ENCODE data around the gene CNOT9. TPM values are rescaled to one million over a fixed set of nuclear protein-coding genes. Genes with fewer than 3 reads are reported as not detected.

The CNOT9 gene
- total RNA-seq, 1 experiment from 2014 or later, result 59.9 TPM

- H3K36me3 Mint-ChIP-seq (ENCODE audit: insufficient read depth, unreplicated experiment), result peaks cover 28% of the 10 kb centered on the region
- POLR2A ChIA-PET, result no interaction called here
Measured at GRCh38 chr2:218564056-218564455, 4.6 kb upstream of the CNOT9 start.

GRCh38 chr2:218566296-218566695 lies 2.3 kb upstream of the CNOT9 start:
- H3K36me3 Mint-ChIP-seq (ENCODE audit: insufficient read depth, unreplicated experiment), result peaks cover 38% of the 10 kb centered on the region
- ChIA-PET CTCF (no interaction called here), POLR2A (no interaction called here)
- no peaks in the 10 kb centered on the region for H3K9me3 ChIP-seq
- H3K27me3 Mint-ChIP-seq (ENCODE audit: insufficient read depth, unreplicated experiment), result no peaks in the 10 kb centered on the region
- peaks cover 36% of the 10 kb centered on the region for H3K4me1 Mint-ChIP-seq (ENCODE audit: low read depth, unreplicated experiment)
- peak overlapping the region; percentile 86 for H3K4me3 Mint-ChIP-seq (ENCODE audit: unreplicated experiment)
- H3K27me3 ChIP-seq (replicated peaks; ENCODE audit: control insufficient read depth, insufficient read depth, low read length), result no peaks in the 10 kb centered on the region
- no peak overlapping the region for H3K4me3 ChIP-seq (ENCODE audit: low read depth, low read length)
- no peak for DNase-seq
- H3K9me3 Mint-ChIP-seq (ENCODE audit: unreplicated experiment), result no peaks in the 10 kb centered on the region
- H3K27ac Mint-ChIP-seq (ENCODE audit: unreplicated experiment), result no peak overlapping the region
- intact Hi-C loops (cut with micrococcal nuclease; ENCODE audit: unreplicated experiment), result loop anchor here (10.0 kb wide), 1 partner anchor 271 kb away; the partner anchor contains the start of gene TMBIM1
- H3K4me1 ChIP-seq, result peaks cover 15% of the 10 kb centered on the region
- no peak for TF ChIP-seq CTCF (IDR thresholded peaks at IDR 0.05; ENCODE audit: insufficient read depth in 1 of 2, low read depth in 1 of 2, low read length in 1 of 2, severe bottlenecking in 1 of 2, unreplicated experiment in 1 of 2)
- BruUV-seq (replicated peaks), result no TSS peak
- H3K36me3 ChIP-seq (ENCODE audit: control insufficient read depth, insufficient read depth, low read length), result no peaks in the 10 kb centered on the region

More at GRCh38 chr2:218564056-218564455, 4.6 kb upstream of the CNOT9 start:
- TF ChIP-seq CTCF (IDR thresholded peaks at IDR 0.05; ENCODE audit: insufficient read depth in 1 of 2, low read depth in 1 of 2, low read length in 1 of 2, severe bottlenecking in 1 of 2, unreplicated experiment in 1 of 2), result no peak
- no TSS peak for BruUV-seq (replicated peaks)
- CTCF ChIA-PET, result no interaction called here
- DNase-seq, result no peak
- Histone ChIP-seq H3K36me3 (ENCODE audit: control insufficient read depth, insufficient read depth, low read length) (no peaks in the 10 kb centered on the region), H3K4me1 (peaks cover 7% of the 10 kb centered on the region; the same call in 1 of the 2 replicates), H3K27me3 (replicated peaks; ENCODE audit: control insufficient read depth, insufficient read depth, low read length) (no peaks in the 10 kb centered on the region), H3K9me3 (no peaks in the 10 kb centered on the region), H3K4me3 (ENCODE audit: low read depth, low read length) (no peak overlapping the region)
- H3K27ac Mint-ChIP-seq (ENCODE audit: unreplicated experiment), result no peak overlapping the region
- peaks cover 20% of the 10 kb centered on the region for H3K4me1 Mint-ChIP-seq (ENCODE audit: low read depth, unreplicated experiment)
- no peak overlapping the region for H3K4me3 Mint-ChIP-seq (ENCODE audit: unreplicated experiment)
- no peaks in the 10 kb centered on the region for H3K27me3 Mint-ChIP-seq (ENCODE audit: insufficient read depth, unreplicated experiment)
- intact Hi-C loops (cut with micrococcal nuclease; ENCODE audit: unreplicated experiment), result loop anchor here (10.0 kb wide), 1 partner anchor 269 kb away; the partner anchor contains the start of gene TMBIM1
- H3K9me3 Mint-ChIP-seq (ENCODE audit: unreplicated experiment), result no peaks in the 10 kb centered on the region

- DNase-seq, result no peak
- Mint-ChIP-seq H3K27me3 (ENCODE audit: insufficient read depth, unreplicated experiment) (no peaks in the 10 kb centered on the region), H3K9me3 (ENCODE audit: unreplicated experiment) (no peaks in the 10 kb centered on the region), H3K27ac (ENCODE audit: unreplicated experiment) (peak overlapping the region; percentile 86), H3K4me1 (ENCODE audit: low read depth, unreplicated experiment) (peaks cover 36% of the 10 kb centered on the region), H3K36me3 (ENCODE audit: insufficient read depth, unreplicated experiment) (peaks cover 38% of the 10 kb centered on the region), H3K4me3 (ENCODE audit: unreplicated experiment) (peak overlapping the region; percentile 86)
- ChIA-PET CTCF (no interaction called here), POLR2A (interaction anchor here (1.0 kb wide), 1 partner anchor 298 kb away, joined by 3 read pairs; the partner anchor contains the start of genes AAMP and PNKD)
- BruUV-seq (replicated peaks), result no TSS peak
- no peaks in the 10 kb centered on the region for H3K9me3 ChIP-seq
- H3K27me3 ChIP-seq (replicated peaks; ENCODE audit: control insufficient read depth, insufficient read depth, low read length), result no peaks in the 10 kb centered on the region
- H3K36me3 ChIP-seq (ENCODE audit: control insufficient read depth, insufficient read depth, low read length), result no peaks in the 10 kb centered on the region
- H3K4me3 ChIP-seq (ENCODE audit: low read depth, low read length), result peak overlapping the region; percentile 64
- H3K4me1 ChIP-seq, result peaks cover 15% of the 10 kb centered on the region
- TF ChIP-seq CTCF (IDR thresholded peaks at IDR 0.05; ENCODE audit: insufficient read depth in 1 of 2, low read depth in 1 of 2, low read length in 1 of 2, severe bottlenecking in 1 of 2, unreplicated experiment in 1 of 2), result no peak
- intact Hi-C loops (cut with micrococcal nuclease; ENCODE audit: unreplicated experiment), result loop anchor here (1.0 to 10.0 kb wide), 4 partner anchors 91 to 279 kb away; partner anchors contain the start of gene TMBIM1
Measured at GRCh38 chr2:218567797-218568189, 846 bp upstream of the CNOT9 start.
